HG02870 (cell line): ENCODE data around the gene MME.
"Not testable (repeated sequence)": the region's sequence is repeated elsewhere in the genome, so short reads cannot be mapped to it uniquely, and the experiment has no call there.

ENCODE experiments used
- ATAC-seq: cut with Tn5 transposase; IDR thresholded peaks from one replicate; pipeline ENCODE4 v1.9.1; 2021; ENCODE audit warnings: mild to moderate bottlenecking, moderate library complexity; ENCODE audit not compliant: unreplicated experiment

The MME gene

DNA sequence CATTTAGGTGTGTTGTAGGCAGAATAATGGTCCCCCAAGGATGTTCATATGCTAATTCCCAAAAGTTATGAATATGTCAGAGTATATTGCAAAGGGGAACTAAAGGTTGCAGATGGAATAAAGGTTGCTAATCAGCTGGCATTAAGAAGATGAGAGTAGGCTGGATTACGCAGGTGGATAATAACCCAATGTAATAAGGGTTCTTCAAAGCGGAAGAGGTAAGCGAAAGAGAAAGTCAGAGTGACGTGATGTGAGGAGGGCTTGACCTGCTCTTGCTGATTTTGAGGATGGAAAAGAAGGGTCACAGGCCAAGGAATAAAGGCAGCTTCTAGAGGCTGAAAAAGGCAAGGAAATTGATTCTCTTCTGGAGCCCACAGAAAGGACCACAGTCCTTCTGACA, 109.4 kb downstream of the MME start:
- no peak for ATAC-seq

DNA sequence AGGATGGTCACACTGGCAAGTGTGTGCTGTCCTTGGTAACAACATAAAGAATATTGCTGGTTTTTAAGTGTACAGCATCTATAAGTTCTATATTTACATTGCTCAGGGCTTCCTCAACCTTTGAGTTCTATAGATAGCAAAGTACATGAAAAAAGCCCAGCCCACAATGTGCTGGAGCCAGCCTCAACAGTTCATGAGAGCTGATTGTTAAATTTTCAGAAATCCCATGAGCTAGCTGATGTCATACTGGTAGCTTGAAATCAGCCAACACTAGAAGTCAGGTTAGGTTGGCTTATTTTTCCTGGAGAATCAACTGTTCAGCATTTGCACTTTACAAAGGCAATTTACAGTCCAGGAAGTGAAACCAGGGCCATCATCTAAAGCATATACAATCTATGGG, 110.6 kb downstream of the MME start:
- no peak for ATAC-seq

DNA sequence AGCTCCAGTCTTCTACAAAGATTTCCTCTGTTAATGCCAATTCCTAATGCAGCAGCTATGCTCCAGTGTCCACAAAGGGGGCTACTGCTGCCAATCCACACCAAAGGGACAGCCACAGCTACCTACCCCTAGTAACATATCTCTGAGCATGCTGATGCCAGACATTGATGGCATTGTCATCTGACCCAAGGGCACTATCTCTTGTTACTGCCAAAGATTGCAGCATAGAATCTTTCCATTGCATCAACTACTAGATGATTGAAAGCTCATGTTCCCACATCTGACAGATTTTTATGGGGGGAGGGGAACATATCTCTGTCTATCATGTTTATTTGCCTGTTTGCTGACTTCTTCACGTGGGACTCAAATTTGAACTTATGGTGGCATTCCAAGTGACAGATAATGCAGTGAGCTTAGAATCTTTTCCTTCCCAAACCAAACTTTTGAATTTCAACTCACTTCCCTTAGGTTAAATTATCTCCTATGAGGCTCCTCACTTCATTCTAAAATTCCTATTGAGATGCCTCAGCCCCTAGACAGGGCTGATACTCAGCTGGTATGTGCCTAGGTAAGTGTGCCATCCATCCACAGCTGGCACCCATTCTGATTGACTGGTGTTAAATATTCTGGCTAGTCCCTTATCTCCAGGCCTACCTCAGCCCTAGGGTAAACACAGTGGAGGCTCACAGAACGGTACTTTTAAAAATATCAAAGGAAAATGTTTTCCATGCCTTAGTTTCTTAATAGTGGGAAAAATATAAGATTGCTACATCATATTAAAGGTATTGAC, 113.0 kb downstream of the MME start:
- no peak for ATAC-seq

DNA sequence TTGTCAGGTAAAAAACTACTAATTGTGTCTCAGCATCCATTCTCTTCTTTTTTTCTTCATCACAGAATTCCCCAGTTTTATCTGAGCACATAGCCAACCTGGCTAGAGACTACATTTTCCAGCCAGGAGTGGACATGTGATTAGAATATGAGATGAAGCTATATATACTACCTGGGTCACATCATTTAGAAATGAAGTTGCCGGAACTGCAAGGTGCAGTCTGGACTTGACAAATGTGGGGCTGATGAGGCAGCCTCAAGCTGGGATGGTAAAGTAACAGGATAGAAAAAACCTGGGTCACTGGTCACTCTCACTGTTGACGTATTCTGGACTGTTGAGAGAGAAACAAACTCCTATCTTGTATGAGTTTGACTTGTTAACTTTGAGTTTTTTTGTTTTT, 113.7 kb downstream of the MME start:
- no peak for ATAC-seq

DNA sequence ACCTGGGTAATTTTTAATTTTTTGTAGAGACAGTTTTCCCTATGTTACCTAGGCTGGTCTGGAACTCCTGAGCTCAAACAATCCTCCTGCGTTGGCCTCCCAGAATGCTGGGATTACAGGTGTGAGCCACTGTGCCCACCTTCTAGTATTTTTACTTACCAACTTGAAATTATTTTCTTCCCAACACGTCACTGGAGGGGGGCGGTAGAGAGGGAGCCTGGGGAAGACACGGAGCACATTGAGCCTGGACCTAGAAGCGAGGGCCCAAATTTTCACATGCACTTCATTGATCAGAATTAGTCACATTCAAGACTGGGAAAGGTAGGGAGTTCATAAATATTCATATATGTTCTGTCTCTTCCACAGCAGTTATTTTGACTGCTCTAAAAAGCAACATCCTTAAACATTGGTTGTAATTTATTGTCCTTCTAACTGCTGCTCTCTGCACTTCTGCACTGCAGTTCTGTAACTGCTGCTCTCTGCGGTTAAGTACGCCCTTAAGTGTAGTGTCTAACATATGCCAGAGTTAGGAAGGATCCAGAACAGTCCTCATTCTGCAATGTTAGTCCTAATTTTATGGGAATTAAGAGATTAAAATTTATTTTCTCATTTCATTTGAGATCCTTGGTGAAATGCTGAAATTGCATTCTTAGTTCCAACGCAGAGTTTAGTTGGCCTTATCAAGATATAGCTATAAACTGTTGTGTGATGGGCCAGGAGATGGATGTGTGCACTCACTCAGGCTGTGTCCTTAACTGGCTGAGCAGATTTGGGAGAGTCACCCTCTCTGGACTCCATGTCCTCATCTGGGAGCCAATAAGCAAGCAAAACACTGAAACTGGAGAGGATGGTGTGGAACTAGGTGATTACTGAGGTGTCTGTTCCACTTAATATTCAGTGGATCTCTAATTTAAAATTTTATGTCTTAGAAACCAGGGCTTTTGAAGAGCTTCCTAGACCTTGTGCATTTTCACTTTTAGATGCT, 115.1 kb downstream of the MME start:
- ATAC-seq = no peak

DNA sequence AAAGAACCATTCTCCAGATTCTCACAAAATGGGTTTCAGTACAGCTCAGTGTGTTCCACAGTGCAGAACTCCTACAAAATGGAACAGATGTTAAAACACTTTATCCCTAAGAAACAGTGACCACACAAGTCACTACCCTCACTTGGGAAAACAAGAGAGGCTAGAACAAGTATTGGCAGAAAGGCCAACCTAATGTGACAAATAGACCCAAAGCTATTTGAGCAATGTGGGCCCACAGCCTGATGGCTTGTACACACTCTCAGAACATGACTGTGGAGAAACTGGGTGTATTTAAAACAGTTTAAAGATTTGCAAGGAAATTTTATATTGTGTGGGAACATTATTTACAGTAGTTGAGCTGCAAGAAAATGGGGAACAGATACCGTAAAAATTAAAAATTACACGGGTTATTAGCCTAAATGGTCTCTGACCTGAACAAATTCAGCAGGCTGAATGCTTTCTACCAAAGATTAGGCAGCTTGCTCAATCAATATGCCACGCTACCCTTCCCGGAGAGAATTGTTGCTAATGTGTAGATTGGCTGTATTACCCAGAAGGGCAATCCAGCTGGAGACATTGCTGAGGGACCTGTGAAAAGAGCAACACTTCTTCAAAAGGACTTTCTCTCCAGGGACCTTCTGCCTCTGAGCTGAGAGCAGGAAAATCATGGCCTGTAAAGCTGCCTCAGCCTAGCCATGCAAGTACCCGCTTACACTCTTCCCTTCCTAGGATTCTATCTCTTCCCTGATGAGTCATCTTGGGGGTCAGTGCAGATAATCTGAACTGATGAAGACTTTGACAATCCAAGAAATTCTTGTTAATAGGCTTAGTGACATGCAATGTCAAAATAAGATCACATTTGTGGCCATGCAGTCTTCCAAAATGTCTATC, 116.3 kb downstream of the MME start:
- no peak for ATAC-seq

DNA sequence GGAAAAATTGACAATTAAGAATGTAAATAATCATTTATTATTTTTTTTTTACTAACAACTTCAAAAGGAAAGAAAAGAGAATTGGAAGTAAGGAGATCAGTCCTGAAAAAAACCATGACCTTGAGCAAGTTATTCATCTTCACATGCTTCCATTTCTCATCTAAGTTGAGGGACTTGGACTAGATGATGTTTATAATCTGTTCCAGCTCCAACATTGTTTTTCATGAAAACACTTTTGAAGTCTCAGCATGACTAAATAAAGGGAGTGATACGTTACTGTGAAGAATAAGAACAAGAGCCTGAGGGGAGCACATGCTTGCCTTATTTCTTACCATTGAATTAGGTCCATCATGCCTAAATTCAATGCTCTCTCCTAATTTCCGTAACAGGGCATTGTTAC, 117.7 kb downstream of the MME start:
- ATAC-seq = no peak

DNA sequence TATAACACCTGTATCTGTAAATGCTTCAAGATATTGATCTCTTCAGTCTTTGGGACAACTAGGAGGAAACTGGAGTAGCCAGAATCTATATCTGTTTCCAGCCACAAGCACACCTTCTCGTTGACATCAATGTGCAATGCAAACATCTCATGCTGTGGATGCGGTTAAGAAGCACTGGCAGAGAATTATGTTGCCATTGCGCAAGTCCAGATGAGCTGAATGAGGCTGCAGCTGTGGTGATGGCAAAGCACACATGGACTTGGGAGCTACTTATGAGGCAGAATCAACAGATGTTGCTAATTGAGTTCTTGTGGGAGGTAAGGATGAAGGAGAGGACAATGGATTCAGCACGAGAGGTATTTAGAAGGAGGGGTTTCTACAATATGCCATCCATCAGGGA, 122.5 kb downstream of the MME start:
- ATAC-seq = no peak

DNA sequence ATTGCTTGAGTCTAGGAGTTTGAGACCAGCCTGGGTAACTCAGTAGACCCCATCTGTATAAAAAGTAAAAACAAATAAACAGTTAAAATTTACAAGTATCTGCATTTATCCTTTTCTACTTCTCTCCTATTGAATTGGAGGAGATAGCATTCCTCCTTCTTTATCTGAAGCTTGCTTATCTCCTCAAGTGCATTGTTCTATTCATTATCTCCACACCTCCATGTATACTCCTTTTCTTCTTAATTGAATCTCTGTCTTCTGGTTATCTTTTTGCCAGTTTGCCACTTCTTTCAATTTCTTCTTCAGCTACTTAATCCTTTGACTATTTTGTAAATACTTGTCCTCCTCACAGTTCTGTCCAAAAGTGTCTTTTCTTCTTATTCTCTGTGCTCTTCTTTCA, 124.7 kb downstream of the MME start:
- ATAC-seq = no peak

DNA sequence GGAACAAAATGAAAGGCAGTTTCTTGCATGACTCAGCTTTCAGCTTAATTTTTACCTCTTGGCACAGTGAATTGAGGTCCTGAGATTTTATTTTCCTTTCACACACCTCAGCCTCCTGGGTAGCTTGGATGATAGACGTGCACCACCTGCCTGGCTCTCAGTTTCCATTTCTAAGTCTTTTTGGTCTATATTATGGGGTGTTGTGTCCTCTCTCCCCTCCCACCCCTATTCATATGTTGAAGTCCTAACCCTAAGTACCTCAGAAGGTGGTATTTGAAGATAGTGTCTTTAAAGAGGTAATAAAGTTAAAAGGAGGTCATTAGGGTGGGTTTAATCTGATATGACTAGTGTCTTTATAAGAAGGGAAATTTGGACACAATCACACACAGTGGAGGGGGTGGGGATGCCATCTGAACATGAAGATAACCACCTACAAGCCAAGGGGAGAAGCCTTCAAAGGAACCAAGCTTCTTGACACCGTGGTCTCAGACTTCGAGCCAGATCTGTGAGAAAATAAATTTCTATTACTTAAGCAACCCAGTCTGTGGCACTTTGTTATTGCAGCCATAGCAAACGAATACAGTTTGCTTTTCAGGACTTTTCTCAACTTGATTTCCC, 128.2 kb downstream of the MME start:
- no peak for ATAC-seq

DNA sequence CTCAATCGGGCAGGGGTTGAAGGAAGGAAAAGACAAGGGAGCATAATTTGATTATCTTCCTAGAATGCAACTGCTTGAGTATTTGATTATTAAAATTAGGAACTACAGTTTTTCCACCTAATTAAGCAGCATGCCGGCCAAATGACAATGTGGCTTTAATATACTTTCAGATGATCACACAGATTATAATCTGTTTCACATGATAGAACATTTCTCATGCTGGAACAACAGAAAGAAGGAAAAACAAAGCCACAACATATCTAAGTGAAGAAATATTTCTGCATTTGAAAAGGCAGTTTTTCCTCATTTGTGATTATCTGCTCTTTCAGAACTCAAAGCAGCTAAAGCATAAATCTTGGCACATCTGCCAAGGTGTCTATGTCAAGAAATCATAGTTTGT, 130.6 kb downstream of the MME start:
- ATAC-seq = no peak

DNA sequence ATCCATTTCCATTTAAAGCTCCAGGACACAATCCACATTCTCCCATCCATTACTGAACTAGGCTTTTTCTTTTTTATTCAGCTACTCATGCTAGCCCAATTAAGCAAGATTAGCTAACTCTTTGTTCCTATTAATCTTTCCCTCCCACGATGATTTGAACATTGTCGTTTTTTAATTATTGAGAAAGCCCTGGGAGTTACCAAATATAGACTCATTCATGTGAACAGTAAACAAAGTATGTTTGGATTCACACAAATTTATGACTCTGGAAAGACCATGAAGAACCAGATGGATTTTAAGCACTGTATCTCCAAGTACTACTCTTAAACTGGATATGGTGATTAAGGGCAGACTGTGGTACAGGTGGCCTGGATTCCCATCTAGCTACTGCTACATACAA, 131.1 kb downstream of the MME start:
- no peak for ATAC-seq

DNA sequence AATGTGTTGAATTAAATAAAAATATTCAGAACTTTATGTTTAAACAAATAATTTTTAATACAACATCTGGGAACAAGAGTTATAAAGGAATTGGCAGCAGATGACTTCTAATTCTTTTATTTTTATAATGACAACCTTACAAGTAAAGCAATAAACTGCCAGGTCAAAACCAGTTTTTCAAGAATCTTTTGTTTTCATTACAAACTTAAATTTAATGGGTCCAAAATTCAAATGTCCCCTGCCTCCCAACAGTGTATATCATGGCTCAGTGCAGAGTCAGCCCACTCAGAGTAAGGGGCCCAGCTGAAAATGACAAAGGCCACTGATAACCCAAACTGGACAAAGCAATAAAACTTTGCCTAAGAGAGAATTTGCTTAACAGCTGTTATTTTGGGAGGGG, 131.8 kb downstream of the MME start:
- ATAC-seq = no peak

DNA sequence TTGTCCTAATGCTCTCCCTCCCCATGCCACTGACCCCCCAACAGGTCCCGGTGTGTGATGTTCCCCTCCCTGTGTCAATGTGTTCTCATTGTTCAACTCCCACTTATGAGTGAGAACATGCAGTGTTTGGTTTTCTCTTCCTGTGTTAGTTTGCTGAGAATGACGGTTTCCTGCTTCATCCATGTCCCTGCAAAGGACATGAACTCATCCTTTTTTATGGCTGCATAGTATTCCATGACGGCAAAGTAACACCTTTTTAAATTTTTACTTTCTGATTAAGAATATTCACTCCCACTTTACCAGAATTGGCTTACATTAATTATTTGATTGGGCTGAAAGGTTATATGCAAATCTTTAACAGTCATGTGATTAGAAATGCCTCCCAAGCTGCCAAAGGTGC, 135.9 kb downstream of the MME start:
- ATAC-seq = not testable (repeated sequence)

DNA sequence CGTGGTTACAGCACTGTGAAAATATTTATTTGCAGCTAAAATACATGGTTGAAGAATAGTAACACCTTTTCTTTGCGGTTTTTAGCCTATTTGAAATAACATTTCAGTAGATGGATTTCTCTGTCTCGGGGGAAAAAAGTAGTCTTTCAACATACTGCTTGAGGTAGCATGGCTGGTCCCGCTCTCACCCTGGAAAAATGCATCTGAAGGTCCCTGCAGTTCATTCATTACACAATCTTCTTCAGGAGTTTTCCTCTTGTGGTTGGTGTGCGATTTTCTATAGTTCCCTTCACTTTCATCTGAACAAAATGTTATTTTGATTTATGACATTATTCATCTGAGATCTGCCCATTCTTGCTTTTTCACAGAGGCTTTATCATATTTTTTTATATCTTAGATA, 137.5 kb downstream of the MME start:
- ATAC-seq = no peak

DNA sequence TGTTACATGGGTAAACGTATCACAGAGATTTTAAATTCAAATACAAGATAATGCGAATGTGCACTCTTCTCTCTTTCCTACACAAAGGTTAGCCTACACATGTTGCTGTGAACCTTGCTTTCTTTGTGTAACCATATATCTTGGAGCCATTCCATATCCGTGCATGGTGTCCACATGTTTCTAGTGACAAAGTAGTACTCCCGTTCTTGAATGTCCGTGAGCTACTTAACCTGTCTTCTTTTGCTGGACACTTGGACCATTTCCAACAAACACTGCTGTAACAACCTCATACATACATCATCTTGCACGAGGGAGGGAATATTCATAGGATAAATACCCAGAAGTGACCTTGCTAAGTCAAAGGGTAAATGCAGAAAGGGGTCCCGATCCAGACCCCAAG, 138.3 kb downstream of the MME start:
- no peak for ATAC-seq

DNA sequence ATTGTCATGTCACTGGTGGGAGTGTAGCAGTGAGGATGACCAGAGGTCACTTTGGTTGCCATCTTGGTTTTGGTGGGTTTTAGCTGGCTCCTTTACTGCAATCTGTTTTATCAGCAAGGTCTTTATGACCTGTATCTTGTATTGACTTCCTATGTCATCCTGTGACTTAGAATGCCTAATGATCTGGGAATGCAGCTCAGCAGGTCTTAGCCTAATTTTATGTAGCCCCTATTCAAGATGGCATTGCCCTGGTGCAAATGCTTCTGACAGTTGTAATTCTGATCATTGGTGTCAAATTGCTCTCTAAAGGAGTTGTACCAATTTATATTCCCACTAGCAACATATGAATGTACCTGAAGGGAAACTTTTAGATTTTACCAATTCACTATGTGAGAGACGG, 139.0 kb downstream of the MME start:
- ATAC-seq = no peak

DNA sequence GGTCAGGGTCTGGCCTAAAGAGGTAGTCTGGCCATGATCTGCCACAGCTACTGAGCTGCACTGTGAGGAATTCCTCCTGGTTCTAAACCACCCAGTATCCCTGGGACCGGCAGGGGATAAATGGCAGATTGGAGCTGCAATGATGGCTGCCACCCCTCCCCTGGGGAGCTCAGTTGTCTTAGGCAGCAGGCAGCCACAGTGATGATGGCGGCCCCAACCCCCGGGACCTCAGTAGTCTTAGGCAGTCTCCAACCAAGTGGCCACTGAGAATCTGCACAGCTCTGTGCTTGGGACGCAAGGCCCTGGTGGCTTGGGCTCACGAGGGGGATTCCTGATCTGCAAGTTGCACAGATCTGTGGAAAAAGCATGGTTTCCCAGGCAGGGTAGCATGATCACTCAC, 145.3 kb downstream of the MME start:
- no peak for ATAC-seq

DNA sequence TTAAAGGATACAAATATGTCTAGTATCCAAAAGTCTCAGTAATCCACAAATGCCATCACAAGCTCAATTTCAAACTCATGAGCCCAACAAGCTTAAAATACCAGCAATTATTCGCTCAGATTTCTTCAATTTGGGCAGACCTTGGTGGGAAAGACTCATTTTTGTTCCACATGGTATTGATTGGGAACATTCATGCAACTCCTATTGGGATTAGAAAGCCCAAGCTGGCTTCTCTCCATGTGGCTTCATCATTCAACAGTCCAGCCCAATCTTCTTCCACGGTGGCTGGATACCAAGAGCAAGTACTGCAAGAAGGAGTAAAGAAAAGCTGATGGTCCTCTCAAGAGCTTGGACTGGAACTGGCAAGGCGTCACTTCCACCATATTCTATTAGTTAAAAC, 147.0 kb downstream of the MME start:
- ATAC-seq = no peak

DNA sequence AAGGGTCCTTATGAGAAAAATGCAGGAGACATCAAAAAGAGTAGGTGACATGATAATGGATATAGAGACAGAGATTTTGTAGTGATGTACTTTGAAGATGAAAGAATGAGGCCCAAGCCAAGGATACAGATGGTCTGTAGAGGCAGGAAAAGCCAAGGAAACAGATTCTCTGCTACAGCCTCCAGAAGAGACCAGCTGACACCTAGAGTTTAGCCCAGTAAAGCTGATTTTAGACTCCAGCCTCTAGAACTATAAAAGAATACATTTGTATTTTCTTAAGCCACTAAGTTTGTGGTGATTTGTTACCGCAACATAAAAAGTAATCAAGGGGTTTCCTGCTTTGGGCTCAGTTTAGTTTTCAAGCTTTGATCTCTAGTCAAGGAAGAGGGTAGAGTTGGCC, 148.6 kb downstream of the MME start:
- no peak for ATAC-seq

DNA sequence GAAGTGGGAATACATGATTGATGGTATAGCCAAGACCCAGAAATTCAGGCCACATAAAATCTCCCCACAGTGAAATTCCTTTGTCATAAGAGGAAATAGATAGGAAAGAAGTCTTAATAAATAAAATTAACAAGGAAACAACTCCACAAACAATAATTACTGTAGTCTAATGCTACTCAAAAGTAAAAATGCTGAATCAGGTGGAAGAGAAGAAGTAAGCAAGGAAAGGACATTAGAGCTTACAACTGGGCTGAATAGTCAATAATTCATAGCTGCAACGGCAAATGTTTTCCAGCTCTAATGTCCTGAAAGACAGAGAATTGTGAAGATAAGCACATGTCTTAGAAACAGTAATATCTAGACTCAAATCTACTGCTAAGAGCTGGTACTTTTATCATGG, 149.0 kb downstream of the MME start:
- ATAC-seq = no peak
